Measurements from ENCODE around the gene KCNC3. TPM values are rescaled to one million over a fixed set of nuclear protein-coding genes. Genes with fewer than 3 reads are reported as not detected.

The KCNC3 gene
- total and polyA plus RNA-seq, 10 of the 15 experiments (the other 5 are each of a cell fraction or from before 2014, with no cell fraction given): 0.08 to 3.8 (median 0.44) TPM; not detected in 2

- TF ChIP-seq RELB (IDR thresholded peaks at IDR 0.05; ENCODE audit: low read depth): no peak
- TF ChIP-seq TBL1XR1 (IDR thresholded peaks at IDR 0.05; ENCODE audit: low read depth, low read length): no peak
- TF ChIP-seq CBX3 (IDR thresholded peaks at IDR 0.05; ENCODE audit: borderline replicate concordance, low read depth): no peak
- TF ChIP-seq MEF2A (IDR thresholded peaks at IDR 0.05; ENCODE audit: insufficient read depth, low read depth, low read length): no peak
- no peak for TF ChIP-seq KDM1A (IDR thresholded peaks at IDR 0.05; ENCODE audit: borderline replicate concordance)
Measured at GRCh38 chr19:50303558-50303957, 25.6 kb downstream of the KCNC3 start (continued).

DNA sequence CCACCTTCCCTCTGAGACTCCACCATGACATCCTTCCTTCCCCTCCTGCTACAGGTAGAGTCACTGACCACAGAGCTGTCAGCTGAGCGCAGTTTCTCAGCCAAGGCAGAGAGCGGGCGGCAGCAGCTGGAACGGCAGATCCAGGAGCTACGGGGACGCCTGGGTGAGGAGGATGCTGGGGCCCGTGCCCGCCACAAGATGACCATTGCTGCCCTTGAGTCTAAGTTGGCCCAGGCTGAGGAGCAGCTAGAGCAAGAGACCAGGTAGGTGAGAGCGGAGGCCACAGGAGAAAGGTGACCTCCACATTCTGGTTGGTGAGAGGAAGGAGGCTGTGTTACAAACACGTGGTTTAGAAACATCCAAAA, 27.6 kb downstream of the KCNC3 start:
- CTCF ChIA-PET: no interaction called here
- intact Hi-C loops (cut with micrococcal nuclease; ENCODE audit: unreplicated experiment): no loop called here
- Histone ChIP-seq H3K4me2 (ENCODE audit: control insufficient read depth, insufficient read depth) (no peak overlapping the region), H3K27ac (ENCODE audit: control insufficient read depth, insufficient read depth) (no peak overlapping the region), H3K9me3 (replicated peaks; ENCODE audit: control insufficient read depth, insufficient read depth, low read length) (no peaks in the 10 kb centered on the region; the same call in 1 of the 3 replicates), H2AFZ (ENCODE audit: control insufficient read depth, low read depth, low read length) (no peak overlapping the region), H3K4me3 (no peak overlapping the region), H3K9ac (ENCODE audit: control insufficient read depth, insufficient read depth, low read length) (no peak overlapping the region), H4K20me1 (ENCODE audit: control insufficient read depth, insufficient read depth) (no peaks in the 10 kb centered on the region), H3K36me3 (ENCODE audit: control insufficient read depth in 2 of 2, insufficient read depth in 2 of 2, low read length in 1 of 2) (no peaks in the 10 kb centered on the region), H3K27me3 (replicated peaks in 1 of 2; ENCODE audit: control insufficient read depth in 2 of 2, insufficient read depth in 2 of 2, low read length in 1 of 2) (0 out of 4 replicates have a peak, but pooled peaks cover 0 to 2% of the 10 kb centered on the region in 2 experiments), H3K4me1 (ENCODE audit: control insufficient read depth, insufficient read depth, low read length) (no peaks in the 10 kb centered on the region; the same call in 1 of the 2 replicates), H3K79me2 (ENCODE audit: control insufficient read depth, insufficient read depth, low read length) (no peaks in the 10 kb centered on the region)
- no peak for FAIRE-seq
- BruUV-seq (replicated peaks): no TSS peak
- no peak for DNase-seq (ENCODE audit: low read depth, low spot score)
- POLR2A ChIA-PET: no interaction called here
- SMC1A ChIA-PET (ENCODE audit: uncharacterized antibody, unreplicated experiment): interaction anchor here (0.9 kb wide), 1 partner anchor 29 kb away, joined by 4 read pairs; no protein-coding TSS in a partner anchor
- in situ Hi-C loops (cut with MboI): no loop called here
- 37% methylated on average over 10 of the region's 10 CpGs for WGBS (ENCODE audit: insufficient coverage, insufficient replicate concordance, low lambda C conversion rate, missing lambda C conversion rate)
- RAD21 ChIA-PET (ENCODE audit: unreplicated experiment): interaction anchor here (0.5 kb wide), 1 partner anchor 278 kb away, joined by 3 read pairs; no protein-coding TSS in a partner anchor
- ATAC-seq: no peak
- TF ChIP-seq RELB (IDR thresholded peaks at IDR 0.05; ENCODE audit: low read depth) (no peak), PAX5 (IDR thresholded peaks at IDR 0.05; ENCODE audit: borderline replicate concordance, low read depth, low read length) (no peak), IKZF2 (IDR thresholded peaks at IDR 0.05) (no peak), GATAD2B (conservative IDR thresholded peaks at IDR 0.05; ENCODE audit: low read depth) (no peak), MXI1 (IDR thresholded peaks at IDR 0.05; ENCODE audit: low read depth, low read length) (no peak), IKZF1 (conservative IDR thresholded peaks at IDR 0.05) (no peak)
- TF ChIP-seq, protein P1, sequence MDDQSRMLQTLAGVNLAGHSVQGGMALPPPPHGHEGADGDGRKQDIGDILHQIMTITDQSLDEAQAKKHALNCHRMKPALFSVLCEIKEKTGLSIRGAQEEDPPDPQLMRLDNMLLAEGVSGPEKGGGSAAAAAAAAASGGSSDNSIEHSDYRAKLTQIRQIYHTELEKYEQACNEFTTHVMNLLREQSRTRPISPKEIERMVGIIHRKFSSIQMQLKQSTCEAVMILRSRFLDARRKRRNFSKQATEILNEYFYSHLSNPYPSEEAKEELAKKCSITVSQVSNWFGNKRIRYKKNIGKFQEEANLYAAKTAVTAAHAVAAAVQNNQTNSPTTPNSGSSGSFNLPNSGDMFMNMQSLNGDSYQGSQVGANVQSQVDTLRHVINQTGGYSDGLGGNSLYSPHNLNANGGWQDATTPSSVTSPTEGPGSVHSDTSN (IDR thresholded peaks at IDR 0.05; ENCODE audit: insufficient replicate concordance, low read depth, low read length): no peak
- TF ChIP-seq, protein P2, sequence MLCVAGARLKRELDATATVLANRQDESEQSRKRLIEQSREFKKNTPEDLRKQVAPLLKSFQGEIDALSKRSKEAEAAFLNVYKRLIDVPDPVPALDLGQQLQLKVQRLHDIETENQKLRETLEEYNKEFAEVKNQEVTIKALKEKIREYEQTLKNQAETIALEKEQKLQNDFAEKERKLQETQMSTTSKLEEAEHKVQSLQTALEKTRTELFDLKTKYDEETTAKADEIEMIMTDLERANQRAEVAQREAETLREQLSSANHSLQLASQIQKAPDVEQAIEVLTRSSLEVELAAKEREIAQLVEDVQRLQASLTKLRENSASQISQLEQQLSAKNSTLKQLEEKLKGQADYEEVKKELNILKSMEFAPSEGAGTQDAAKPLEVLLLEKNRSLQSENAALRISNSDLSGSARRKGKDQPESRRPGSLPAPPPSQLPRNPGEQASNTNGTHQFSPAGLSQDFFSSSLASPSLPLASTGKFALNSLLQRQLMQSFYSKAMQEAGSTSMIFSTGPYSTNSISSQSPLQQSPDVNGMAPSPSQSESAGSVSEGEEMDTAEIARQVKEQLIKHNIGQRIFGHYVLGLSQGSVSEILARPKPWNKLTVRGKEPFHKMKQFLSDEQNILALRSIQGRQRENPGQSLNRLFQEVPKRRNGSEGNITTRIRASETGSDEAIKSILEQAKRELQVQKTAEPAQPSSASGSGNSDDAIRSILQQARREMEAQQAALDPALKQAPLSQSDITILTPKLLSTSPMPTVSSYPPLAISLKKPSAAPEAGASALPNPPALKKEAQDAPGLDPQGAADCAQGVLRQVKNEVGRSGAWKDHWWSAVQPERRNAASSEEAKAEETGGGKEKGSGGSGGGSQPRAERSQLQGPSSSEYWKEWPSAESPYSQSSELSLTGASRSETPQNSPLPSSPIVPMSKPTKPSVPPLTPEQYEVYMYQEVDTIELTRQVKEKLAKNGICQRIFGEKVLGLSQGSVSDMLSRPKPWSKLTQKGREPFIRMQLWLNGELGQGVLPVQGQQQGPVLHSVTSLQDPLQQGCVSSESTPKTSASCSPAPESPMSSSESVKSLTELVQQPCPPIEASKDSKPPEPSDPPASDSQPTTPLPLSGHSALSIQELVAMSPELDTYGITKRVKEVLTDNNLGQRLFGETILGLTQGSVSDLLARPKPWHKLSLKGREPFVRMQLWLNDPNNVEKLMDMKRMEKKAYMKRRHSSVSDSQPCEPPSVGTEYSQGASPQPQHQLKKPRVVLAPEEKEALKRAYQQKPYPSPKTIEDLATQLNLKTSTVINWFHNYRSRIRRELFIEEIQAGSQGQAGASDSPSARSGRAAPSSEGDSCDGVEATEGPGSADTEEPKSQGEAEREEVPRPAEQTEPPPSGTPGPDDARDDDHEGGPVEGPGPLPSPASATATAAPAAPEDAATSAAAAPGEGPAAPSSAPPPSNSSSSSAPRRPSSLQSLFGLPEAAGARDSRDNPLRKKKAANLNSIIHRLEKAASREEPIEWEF (IDR thresholded peaks at IDR 0.05; ENCODE audit: insufficient replicate concordance, low read depth, low read length): no peak
